Activated naive CD4-positive, alpha-beta T cell treated with anti-CD3 and anti-CD28 coated beads, Interleukin-2, amount 10 ng/mL, durations not matched to agents 7 days and 5 days (primary cell): ENCODE results near the gene NUP85.
"Not testable (repeated sequence)": the region's sequence is repeated elsewhere in the genome, so short reads cannot be mapped to it uniquely, and the experiment has no call there.

Source experiments
- CTCF ChIA-PET: fragments of 350-600 bp; sonication (Branson Sonifier 250); formaldehyde crosslinking; loops from one replicate; lab custom pipeline; 2021; ENCODE audit warnings: antibody characterized with exemption; lab: Charles Lee
- DNase-seq: peaks from one replicate; pipeline ENCODE4 v3.0.0-alpha.2; 2020
- H3K27ac Mint-ChIP-seq: one replicate; pipeline ENCODE4 v1.8.0; 2021; ENCODE audit warnings: mild to moderate bottlenecking, moderate library complexity, mixed read lengths
- H3K27me3 Mint-ChIP-seq: one replicate; pipeline ENCODE4 v1.8.0; 2021; ENCODE audit warnings: mild to moderate bottlenecking, mixed read lengths
- H3K36me3 Mint-ChIP-seq: one replicate; pipeline ENCODE4 v1.8.0; 2021; ENCODE audit warnings: mixed read lengths
- H3K4me1 Mint-ChIP-seq: one replicate; pipeline ENCODE4 v1.8.0; 2021; ENCODE audit warnings: mixed read lengths
- H3K4me3 Mint-ChIP-seq: one replicate; pipeline ENCODE4 v1.8.0; 2021; ENCODE audit warnings: mild to moderate bottlenecking, moderate library complexity, mixed read lengths
- H3K9me3 Mint-ChIP-seq: one replicate; pipeline ENCODE4 v1.8.0; 2021; ENCODE audit warnings: mixed read lengths

NUP85 gene

DNA sequence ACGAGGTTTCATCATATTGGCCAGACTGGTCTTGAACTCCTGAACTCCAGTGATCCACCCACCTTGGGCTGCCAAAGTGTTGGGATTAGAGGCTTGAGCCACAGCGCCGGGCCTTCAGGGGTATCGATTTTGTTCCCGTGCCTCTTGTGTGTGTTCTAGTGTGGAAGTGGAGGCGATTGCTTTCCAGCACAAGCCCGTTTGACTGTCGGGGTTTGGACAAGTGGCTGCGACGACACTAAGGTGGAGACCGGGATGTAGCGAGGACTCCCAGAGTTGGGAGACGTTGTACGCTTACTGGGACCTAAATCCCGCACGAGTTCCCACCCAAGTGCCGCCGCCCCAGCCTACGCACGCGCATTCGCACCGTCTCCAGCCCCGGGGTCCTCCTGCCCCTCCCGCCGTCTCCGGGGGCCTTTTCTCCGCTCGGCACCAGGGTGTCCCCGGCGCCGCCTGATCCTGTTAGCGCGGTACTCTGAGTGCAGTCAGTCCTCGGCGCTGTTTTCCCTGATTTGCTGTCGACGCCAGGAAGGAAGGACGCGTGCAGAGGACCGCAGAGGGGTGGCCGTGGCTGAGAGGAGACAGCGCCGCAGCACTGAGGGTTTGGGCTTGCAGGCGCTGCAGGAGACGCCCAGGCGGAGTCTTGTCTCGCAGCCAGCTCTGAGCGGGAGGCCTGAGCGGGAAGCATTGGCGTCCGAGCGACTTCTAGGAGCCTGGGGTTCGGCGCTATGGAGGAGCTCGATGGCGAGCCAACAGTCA, at the start of gene NUP85:
TSS of gene NUP85 (plus strand) at position 643 of the 756 bp plus-strand sequence. CDS start at position 726, 83 bp downstream.
- peak; percentile 94 for DNase-seq
- Mint-ChIP-seq H3K9me3 (no peaks in the 10 kb centered on the region), H3K27me3 (no peaks in the 10 kb centered on the region), H3K4me3 (peak within 1 kb of the TSS; percentile 95), H3K36me3 (peaks cover 17% of the 10 kb centered on the region), H3K27ac (peak within 1 kb of the TSS; percentile 99), H3K4me1 (peaks cover 40% of the 10 kb centered on the region)
- CTCF ChIA-PET, result interaction anchor here (0.6 to 6.5 kb wide), 10 partner anchors 12 to 244 kb away, joined by 3 to 107 read pairs (median 4); partner anchors contain the start of gene MIF4GD

DNA sequence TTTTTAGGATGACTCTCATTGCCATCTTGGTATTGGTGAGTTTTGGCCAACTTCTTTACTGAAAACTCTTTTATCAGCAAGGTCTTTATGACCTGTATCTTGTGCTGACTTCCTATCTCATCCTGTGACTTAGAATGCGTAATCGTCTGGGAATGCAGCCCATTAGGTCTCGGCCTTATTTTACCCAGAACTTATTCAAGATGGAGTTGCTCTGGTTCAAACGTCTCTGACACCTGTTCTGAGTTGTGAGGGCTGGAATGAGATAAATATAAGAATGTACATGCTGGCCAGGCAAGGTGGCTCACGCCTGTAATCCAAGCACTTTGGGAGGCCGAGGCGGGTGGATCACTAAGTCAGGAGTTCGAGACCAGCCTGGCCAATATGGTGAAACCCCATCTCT, 47.0 kb upstream of the NUP85 start:
- peaks cover 13% of the 10 kb centered on the region for H3K36me3 Mint-ChIP-seq
- H3K9me3 Mint-ChIP-seq, H3K27ac Mint-ChIP-seq, H3K4me3 Mint-ChIP-seq, DNase-seq, H3K27me3 Mint-ChIP-seq: not testable (repeated sequence)
- peaks cover 19% of the 10 kb centered on the region for H3K4me1 Mint-ChIP-seq
- CTCF ChIA-PET, result interaction anchor here (0.7 to 2.7 kb wide), 3 partner anchors 13 to 298 kb away, joined by 4 to 10 read pairs (median 7); no protein-coding TSS in a partner anchor

DNA sequence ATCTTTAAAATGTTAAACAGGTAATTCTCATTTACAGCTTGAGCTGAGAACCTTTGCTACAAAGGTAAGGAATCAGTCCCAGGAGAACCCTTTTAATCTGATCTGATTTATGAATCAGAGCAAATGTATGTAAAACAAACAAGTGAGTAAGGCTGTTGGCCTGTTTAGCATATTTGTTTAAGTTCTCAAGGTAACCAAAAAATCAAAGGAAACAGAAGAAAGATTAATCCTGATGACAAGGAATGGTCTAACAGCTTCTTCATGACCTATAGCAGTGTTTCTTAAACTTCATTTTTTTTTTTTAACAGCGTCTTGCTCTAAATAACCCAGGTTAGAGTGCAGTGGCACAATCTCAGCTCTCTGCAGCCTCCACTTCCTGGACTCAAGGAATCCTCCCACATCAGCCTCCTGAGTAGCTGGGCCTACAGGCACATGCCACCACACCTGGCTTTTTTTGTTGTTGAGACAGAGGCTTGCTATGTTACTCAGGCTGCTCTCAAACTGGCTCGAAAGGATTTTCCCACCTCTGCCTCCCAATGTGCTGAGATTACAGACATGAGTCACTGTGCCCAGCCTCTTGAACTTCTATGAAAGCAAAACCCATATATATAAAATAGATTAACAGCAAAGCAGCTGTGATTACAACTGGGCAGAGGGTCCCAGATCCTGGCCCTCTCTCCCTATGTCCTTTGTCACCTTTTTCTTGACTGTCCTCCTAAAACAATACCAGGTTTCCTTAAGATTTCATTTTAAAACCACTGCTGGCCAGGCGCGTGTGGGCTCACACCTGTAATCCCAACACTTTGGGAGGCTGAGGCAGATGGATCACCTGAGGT, 46.1 kb upstream of the NUP85 start:
- H3K36me3 Mint-ChIP-seq, result peaks cover 15% of the 10 kb centered on the region
- CTCF ChIA-PET, result interaction anchor here (1.2 to 2.7 kb wide), 3 partner anchors 12 to 99 kb away, joined by 5 to 10 read pairs (median 7); no protein-coding TSS in a partner anchor
- H3K4me3 Mint-ChIP-seq, result no peak overlapping the region
- H3K4me1 Mint-ChIP-seq, result peaks cover 19% of the 10 kb centered on the region
- no peak for DNase-seq
- H3K9me3 Mint-ChIP-seq, result no peaks in the 10 kb centered on the region
- no peak overlapping the region for H3K27ac Mint-ChIP-seq
- no peaks in the 10 kb centered on the region for H3K27me3 Mint-ChIP-seq

DNA sequence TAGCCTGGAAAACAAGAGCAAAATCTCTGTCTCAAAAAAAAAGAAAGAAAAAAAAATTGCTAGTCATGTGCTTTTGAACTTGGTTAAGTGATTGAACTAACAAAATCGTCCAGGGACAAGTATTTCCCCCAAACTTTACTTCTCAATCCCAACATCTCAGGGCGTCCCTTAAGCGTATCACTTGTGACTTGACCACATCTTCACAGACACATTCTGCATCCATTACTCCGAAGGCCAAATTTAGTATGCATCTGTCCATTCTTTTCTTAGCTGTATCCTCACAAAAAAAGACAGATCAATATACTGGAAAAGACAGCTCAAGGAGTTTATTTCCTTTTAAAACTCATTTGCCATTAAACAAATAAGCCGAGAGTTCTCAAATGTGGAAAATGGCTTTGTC, 45.3 kb upstream of the NUP85 start:
- peaks cover 11% of the 10 kb centered on the region for H3K4me1 Mint-ChIP-seq
- CTCF ChIA-PET, result interaction anchor here (1.2 to 2.7 kb wide), 3 partner anchors 11 to 100 kb away, joined by 5 to 10 read pairs (median 7); no protein-coding TSS in a partner anchor
- no peak overlapping the region for H3K4me3 Mint-ChIP-seq
- H3K27me3 Mint-ChIP-seq, result no peaks in the 10 kb centered on the region
- H3K27ac Mint-ChIP-seq, result no peak overlapping the region
- DNase-seq, result no peak
- H3K36me3 Mint-ChIP-seq, result peaks cover 16% of the 10 kb centered on the region
- H3K9me3 Mint-ChIP-seq, result no peaks in the 10 kb centered on the region

DNA sequence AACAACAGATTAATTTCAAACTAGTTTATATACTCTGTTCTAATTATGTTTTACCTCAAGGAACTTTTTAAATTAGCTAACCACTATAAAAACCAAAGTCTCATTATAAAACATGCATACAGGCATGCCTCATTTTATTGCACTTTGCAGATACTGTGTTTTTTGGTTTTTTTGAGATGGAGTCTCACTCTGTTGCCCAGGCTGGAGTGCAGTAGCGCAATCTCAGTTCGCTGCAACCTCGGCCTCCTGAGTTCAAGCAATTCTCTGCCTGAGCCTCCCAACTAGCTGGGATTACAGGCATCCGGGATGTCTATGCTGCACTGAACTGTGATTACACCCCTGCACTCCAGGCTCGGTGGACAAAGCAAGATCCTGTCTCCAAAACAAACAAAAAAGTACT, 42.4 kb upstream of the NUP85 start:
- CTCF ChIA-PET, result interaction anchor here (1.7 kb wide), 1 partner anchor 9 kb away, joined by 5 read pairs; no protein-coding TSS in a partner anchor
- Mint-ChIP-seq H3K9me3 (no peaks in the 10 kb centered on the region), H3K4me1 (no peaks in the 10 kb centered on the region), H3K36me3 (peaks cover 16% of the 10 kb centered on the region), H3K27ac (no peak overlapping the region), H3K27me3 (no peaks in the 10 kb centered on the region), H3K4me3 (no peak overlapping the region)
- DNase-seq, result no peak

DNA sequence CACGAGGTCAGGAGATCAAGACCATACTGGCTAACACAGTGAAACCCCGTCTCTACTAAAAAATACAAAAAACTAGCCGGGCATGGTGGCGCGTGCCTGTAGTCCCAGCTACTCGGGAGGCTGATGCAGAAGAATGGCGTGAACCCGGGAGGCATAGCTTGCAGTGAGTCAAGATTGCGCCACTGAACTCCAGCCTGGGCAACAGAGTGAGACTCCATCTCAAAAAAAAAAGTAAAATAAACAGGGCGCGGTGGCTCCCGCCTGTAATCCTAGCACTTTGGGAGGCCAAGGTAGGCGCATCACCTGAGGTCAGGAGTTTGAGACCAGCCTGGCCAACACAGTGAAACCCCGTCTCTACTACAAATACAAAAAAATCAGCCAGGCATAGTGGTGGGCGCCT, 40.9 kb upstream of the NUP85 start:
- not testable (repeated sequence) for DNase-seq, H3K27ac Mint-ChIP-seq, H3K4me3 Mint-ChIP-seq, H3K9me3 Mint-ChIP-seq, H3K27me3 Mint-ChIP-seq, H3K4me1 Mint-ChIP-seq
- CTCF ChIA-PET, result interaction anchor here (0.7 kb wide), 1 partner anchor 55 kb away, joined by 3 read pairs; the partner anchor contains the start of gene ARMC7
- H3K36me3 Mint-ChIP-seq, result peaks cover 15% of the 10 kb centered on the region

- no peaks in the 10 kb centered on the region for H3K27me3 Mint-ChIP-seq
- no peaks in the 10 kb centered on the region for H3K9me3 Mint-ChIP-seq
- H3K36me3 Mint-ChIP-seq, result peaks cover 27% of the 10 kb centered on the region
- no peak overlapping the region for H3K4me3 Mint-ChIP-seq
- H3K4me1 Mint-ChIP-seq, result peaks cover 11% of the 10 kb centered on the region
- H3K27ac Mint-ChIP-seq, result peak overlapping the region; percentile 37
- no peak for DNase-seq
- CTCF ChIA-PET, result interaction anchor here (9.4 kb wide), 1 partner anchor 54 kb away, joined by 116 read pairs; no protein-coding TSS in a partner anchor
These were observed 36.5 kb upstream of the NUP85 start for GRCh38 chr17:75168998-75169397.

DNA sequence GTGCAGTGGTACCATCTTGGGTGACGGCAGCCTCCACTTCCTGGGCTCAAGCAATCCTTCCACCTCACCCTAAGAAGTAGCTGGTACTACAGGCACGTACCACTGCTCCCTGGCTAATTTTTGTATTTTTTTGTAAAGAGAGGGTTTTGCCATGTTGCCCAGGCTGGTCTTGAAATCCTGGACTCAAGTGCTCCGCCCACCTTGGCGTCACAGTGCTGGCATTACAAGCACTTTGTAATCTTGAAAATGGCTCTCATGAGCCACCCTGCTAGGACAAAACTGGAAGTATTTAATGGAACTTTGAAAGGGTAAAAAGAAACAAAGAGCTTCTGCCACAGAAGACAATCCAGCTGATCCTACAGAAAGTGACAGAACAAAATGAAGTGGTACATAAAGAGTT, 32.0 kb upstream of the NUP85 start:
- H3K36me3 Mint-ChIP-seq, result peaks cover 37% of the 10 kb centered on the region
- H3K27ac Mint-ChIP-seq, result no peak overlapping the region
- no peaks in the 10 kb centered on the region for H3K27me3 Mint-ChIP-seq
- H3K9me3 Mint-ChIP-seq, result no peaks in the 10 kb centered on the region
- no peak for DNase-seq
- H3K4me3 Mint-ChIP-seq, result no peak overlapping the region
- CTCF ChIA-PET, result interaction anchor here (0.8 to 9.4 kb wide), 7 partner anchors 27 to 212 kb away, joined by 3 to 116 read pairs (median 6); no protein-coding TSS in a partner anchor
- H3K4me1 Mint-ChIP-seq, result peaks cover 18% of the 10 kb centered on the region

- peaks cover 45% of the 10 kb centered on the region for H3K36me3 Mint-ChIP-seq
- no peak overlapping the region for H3K4me3 Mint-ChIP-seq
These were observed 30.5 kb upstream of the NUP85 start for GRCh38 chr17:75174996-75175395.

GRCh38 chr17:75176625-75177024, 28.9 kb upstream of the NUP85 start:
- Mint-ChIP-seq H3K9me3 (no peaks in the 10 kb centered on the region), H3K4me3 (no peak overlapping the region), H3K36me3 (peaks cover 57% of the 10 kb centered on the region), H3K27me3 (no peaks in the 10 kb centered on the region), H3K4me1 (peaks cover 40% of the 10 kb centered on the region), H3K27ac (peak overlapping the region; percentile 69)
- no peak for DNase-seq
- CTCF ChIA-PET, result interaction anchor here (1.6 to 2.2 kb wide), 2 partner anchors 25 to 215 kb away, joined by 4 to 5 read pairs; no protein-coding TSS in a partner anchor

More at GRCh38 chr17:75174996-75175395, 30.5 kb upstream of the NUP85 start:
- H3K4me1 Mint-ChIP-seq, result peaks cover 32% of the 10 kb centered on the region
- H3K9me3 Mint-ChIP-seq, result no peaks in the 10 kb centered on the region
- CTCF ChIA-PET, result interaction anchor here (0.9 to 9.4 kb wide), 5 partner anchors 26 to 214 kb away, joined by 3 to 116 read pairs (median 5); no protein-coding TSS in a partner anchor
- no peak for DNase-seq
- H3K27me3 Mint-ChIP-seq, result no peaks in the 10 kb centered on the region
- no peak overlapping the region for H3K27ac Mint-ChIP-seq

- no peaks in the 10 kb centered on the region for H3K27me3 Mint-ChIP-seq
- H3K27ac Mint-ChIP-seq, result no peak overlapping the region
- H3K4me3 Mint-ChIP-seq, result no peak overlapping the region
- no peaks in the 10 kb centered on the region for H3K9me3 Mint-ChIP-seq
- DNase-seq, result no peak
- H3K4me1 Mint-ChIP-seq, result peaks cover 36% of the 10 kb centered on the region
- H3K36me3 Mint-ChIP-seq, result peaks cover 48% of the 10 kb centered on the region
- CTCF ChIA-PET, result interaction anchor here (1.3 kb wide), 1 partner anchor 65 kb away, joined by 5 read pairs; no protein-coding TSS in a partner anchor
These were observed 27.0 kb upstream of the NUP85 start for GRCh38 chr17:75178453-75178852.

DNA sequence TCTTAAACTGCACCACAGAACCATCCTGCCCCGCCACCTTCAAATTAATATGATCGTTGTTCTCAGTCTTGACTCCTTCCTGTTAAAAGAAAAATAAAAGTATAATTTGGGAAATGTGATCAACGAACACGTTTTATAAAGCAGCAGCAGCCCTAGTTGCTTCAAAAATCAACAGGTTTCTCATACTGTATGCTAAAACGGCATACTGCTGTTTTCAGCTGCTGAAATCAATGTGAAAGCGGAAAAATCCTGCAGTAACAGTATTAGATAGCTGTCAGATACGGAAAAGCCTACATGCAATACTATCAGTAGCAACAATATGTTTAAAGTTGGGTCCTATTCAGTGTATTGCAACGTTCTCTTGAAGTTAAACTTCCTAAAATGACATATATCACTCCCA, 24.4 kb upstream of the NUP85 start:
- Mint-ChIP-seq H3K27me3 (no peaks in the 10 kb centered on the region), H3K4me1 (peaks cover 49% of the 10 kb centered on the region), H3K27ac (peak overlapping the region; percentile 100), H3K36me3 (peaks cover 40% of the 10 kb centered on the region), H3K9me3 (no peaks in the 10 kb centered on the region), H3K4me3 (peak overlapping the region; percentile 94)
- DNase-seq, result no peak
- CTCF ChIA-PET, result interaction anchor here (0.9 to 2.4 kb wide), 5 partner anchors 9 to 67 kb away, joined by 3 to 11 read pairs (median 8); partner anchors contain the start of gene NUP85

GRCh38 chr17:75181608-75182318, 23.7 kb upstream of the NUP85 start:
- peak; percentile 64 for DNase-seq
- Mint-ChIP-seq H3K4me1 (peaks cover 45% of the 10 kb centered on the region), H3K4me3 (peak overlapping the region; percentile 94), H3K27me3 (no peaks in the 10 kb centered on the region), H3K36me3 (peaks cover 36% of the 10 kb centered on the region), H3K27ac (peak overlapping the region; percentile 100), H3K9me3 (no peaks in the 10 kb centered on the region)
- CTCF ChIA-PET, result interaction anchor here (1.5 to 2.4 kb wide), 4 partner anchors 10 to 68 kb away, joined by 3 to 11 read pairs (median 9); partner anchors contain the start of gene NUP85
